KOPT-K1 (cell line): Measurements from ENCODE around the gene HGFAC.

Experiments
- H3K27ac ChIP-seq: fragments of 200-600 bp; sonication (generic); 2 replicates; pipeline ENCODE4 v1.5.1; 2016; ENCODE audit warnings: antibody characterized with exemption, mild to moderate bottlenecking, low read depth, low read length; ENCODE audit not compliant: poor library complexity, severe bottlenecking
- H3K36me3 ChIP-seq: fragments of 200-600 bp; sonication (generic); 2 replicates; pipeline ENCODE4 v1.5.1; 2017; ENCODE audit warnings: antibody characterized with exemption, mild to moderate bottlenecking, low read length, moderate library complexity; ENCODE audit not compliant: insufficient read depth
- H3K9me3 ChIP-seq: fragments of 200-600 bp; sonication (generic); 2 replicates; pipeline ENCODE4 v1.5.1; 2017; ENCODE audit warnings: antibody characterized with exemption, low read length, mild to moderate bottlenecking; ENCODE audit not compliant: insufficient read depth, poor library complexity, severe bottlenecking

The HGFAC gene

DNA sequence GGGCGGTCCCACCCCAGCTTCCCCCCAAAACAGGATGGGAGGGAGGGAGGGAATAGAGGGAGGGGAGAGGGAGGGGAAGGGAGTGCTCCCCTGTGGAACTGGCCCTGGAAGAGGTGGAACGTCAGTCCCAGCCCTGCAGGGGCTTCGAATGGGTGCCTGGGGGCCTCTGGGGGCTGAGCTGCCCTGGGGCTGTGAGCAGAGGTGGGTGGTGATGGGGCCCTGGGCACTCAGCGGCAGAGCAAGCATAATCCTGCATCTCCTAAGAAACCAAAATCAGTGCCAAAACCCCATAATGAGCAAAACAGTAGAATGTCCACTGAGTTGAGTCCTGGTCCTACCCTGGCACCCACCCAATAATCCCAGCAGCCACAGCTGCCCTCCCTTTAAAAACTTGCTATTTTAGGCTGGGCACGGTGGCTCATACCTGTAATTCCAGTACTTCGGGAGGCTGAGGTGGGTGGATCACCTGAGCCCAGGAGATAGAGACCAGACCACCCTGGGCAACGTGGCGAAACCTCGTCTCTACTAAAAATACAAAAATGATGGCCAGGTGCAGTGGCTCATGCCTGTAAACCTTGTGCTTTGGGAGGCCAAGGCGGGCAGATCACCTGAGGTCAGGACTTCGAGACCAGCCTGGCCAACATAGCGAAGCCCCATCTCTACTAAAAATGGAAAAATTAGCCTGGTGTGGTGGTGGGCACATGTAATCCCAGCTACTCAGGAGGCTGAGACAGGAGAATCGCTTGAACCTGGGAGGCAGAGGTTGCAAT is 32.4 kb downstream of the HGFAC start:
- H3K36me3 ChIP-seq: no peaks in the 10 kb centered on the region
- no peaks in the 10 kb centered on the region for H3K9me3 ChIP-seq
- H3K27ac ChIP-seq: no peak overlapping the region

DNA sequence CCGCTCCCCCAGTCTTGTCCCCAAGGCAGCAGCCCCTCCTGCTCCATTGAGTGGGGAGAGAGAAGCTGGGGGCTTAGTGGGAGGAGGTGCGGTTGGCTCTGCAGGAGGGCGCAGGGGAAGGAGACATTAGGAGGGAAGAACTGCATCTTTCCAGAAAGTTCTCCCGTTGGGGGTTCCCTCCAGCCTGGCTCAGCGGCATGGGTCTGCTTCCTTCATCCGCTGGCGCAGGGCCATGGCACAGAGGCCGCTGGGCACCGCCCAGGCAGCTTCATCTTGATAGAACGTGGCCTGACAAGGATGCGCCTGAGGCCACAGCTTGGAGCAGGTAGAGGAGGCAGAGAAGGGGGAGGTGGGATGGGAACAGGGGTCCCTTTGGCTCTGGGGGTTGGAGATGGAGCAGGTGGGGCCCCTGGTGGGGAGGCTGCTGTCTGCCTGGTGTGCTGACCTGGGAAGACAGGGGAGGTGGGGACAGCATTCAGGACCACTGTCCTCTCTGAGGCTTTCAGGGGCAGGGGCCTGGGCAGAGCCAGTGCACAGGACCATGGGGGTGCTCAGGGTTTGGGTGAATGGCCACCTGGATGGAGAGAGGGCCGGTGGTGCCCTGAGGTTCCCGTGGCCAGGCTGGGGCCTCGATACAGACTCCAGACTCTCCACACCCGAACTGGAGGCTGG is 33.4 kb downstream of the HGFAC start:
- Histone ChIP-seq H3K9me3 (no peaks in the 10 kb centered on the region), H3K36me3 (no peaks in the 10 kb centered on the region), H3K27ac (no peak overlapping the region)

DNA sequence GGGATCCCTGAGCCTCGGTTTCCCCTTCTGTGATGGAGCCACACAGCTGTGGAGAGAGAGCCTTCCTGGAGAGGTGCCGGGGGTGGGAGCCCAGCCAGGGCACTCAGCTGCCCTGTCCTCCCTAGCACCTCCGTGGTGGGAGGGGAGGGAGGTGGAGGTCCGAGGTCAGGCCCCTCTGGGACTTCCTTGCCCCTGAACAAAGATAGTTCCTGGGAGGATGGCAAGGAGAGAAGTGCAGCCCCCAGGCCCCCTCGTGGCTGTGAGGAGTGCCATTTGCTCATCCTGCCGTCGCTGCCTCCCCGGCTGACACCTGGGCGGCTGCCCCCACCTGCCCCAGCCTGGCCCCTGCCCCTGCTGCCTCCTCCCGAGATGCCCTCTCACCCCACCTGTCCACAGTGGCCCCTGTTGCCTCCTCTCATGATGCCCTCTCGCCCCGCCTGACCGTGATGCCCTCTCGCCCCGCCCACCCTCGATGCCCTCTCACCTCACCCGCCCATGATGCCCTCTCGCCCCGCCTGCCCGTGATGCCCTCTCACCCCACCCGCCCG is 34.0 kb downstream of the HGFAC start:
- Histone ChIP-seq H3K9me3 (no peaks in the 10 kb centered on the region), H3K27ac (no peak overlapping the region)

DNA sequence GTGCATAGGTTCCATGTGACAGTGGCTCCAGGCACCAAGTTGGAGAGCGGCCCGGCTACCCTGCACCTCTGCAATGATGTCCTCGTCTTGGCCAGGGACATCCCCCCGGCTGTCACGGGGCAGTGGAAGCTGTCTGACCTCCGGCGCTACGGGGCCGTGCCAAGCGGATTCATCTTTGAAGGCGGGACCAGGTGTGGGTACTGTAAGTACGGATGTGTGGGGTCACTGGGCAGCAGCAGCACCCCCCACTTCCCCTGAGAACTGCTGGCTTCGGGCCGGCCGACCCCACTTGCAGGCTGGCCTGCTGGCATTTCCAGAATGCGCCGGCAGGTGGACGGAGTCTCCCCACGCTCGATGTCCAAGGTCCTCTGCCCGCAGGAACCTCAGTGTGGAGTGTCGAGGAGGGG is 34.6 kb downstream of the HGFAC start:
- no peaks in the 10 kb centered on the region for H3K9me3 ChIP-seq
- no peaks in the 10 kb centered on the region for H3K36me3 ChIP-seq
- no peak overlapping the region for H3K27ac ChIP-seq

More for the DNA sequence above, 34.0 kb downstream of the HGFAC start:
- H3K36me3 ChIP-seq: no peaks in the 10 kb centered on the region

DNA sequence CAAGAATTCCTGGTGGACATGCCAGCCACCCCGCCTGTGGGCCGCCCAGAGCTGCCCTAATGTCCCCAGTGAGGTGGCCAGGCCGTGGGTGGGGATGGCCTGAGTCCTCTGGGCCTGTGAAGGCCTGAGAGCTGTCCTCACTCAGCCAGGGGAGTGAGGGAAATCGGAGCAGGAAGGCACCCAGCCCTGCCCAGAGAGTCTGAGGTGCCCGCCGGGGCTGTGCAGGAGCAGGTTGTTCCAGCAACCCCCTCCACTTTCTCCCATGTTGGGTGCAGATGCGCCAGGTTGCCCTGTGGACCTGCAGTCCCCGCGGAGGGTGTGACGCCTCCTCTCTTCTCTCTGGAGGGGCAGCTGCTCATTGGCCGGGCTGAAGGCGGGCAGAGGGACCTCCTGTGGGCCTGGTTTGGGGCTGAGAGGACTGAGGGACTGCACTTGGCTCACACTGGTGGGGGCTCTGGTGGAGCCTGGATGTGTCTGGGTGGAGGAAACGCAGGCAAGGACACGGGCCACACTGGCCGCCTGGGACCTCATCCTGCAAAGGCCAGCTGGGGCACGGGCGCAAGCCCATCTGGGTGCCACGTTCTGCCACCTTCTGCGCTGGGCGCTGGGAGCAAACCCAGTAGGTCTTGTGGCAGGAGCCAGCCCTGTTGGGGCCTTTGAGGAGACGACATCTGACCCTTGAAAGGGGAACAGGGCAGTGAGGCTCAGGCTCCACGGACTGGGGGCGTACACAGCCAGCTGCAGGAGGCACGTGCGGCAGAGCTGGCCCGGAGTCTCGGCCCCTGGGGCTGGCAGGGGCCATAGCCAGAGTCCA is 35.4 kb downstream of the HGFAC start:
- H3K36me3 ChIP-seq: no peaks in the 10 kb centered on the region
- no peaks in the 10 kb centered on the region for H3K9me3 ChIP-seq
- H3K27ac ChIP-seq: no peak overlapping the region

DNA sequence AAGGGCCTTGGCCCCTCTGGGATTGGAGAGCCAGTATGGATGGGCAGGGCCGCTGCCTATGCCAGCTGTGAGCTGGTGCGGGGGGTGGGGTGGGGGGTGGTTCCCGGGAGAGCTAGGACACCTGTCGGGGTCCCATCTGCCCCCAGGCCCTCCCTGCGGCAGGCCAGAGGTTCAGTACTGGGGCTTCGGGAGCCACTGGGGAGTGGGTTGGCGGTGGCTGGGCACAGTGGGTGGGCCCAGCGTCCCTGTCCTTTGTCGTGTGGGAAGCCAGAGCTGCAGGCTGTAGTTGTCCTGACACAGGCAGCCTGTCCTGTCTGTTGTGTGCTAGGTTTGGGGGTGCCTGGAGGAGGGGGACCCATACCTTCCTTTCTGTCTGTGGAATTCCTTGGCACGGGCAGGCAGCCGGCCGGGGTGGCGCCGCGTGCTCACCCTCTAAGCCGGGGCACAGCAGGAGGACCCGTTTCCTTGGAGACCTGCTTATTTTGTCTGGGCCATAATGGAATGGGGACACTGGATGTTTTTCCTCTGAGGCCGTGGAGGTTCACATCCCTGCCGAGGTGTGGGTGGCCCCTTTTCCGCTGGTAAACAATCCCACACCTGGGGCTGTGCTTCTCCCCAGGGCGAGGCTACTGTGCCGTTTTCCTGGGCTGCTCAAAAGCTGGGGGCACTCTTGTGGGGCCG is 36.1 kb downstream of the HGFAC start:
- Histone ChIP-seq H3K9me3 (no peaks in the 10 kb centered on the region), H3K36me3 (no peaks in the 10 kb centered on the region), H3K27ac (no peak overlapping the region)

DNA sequence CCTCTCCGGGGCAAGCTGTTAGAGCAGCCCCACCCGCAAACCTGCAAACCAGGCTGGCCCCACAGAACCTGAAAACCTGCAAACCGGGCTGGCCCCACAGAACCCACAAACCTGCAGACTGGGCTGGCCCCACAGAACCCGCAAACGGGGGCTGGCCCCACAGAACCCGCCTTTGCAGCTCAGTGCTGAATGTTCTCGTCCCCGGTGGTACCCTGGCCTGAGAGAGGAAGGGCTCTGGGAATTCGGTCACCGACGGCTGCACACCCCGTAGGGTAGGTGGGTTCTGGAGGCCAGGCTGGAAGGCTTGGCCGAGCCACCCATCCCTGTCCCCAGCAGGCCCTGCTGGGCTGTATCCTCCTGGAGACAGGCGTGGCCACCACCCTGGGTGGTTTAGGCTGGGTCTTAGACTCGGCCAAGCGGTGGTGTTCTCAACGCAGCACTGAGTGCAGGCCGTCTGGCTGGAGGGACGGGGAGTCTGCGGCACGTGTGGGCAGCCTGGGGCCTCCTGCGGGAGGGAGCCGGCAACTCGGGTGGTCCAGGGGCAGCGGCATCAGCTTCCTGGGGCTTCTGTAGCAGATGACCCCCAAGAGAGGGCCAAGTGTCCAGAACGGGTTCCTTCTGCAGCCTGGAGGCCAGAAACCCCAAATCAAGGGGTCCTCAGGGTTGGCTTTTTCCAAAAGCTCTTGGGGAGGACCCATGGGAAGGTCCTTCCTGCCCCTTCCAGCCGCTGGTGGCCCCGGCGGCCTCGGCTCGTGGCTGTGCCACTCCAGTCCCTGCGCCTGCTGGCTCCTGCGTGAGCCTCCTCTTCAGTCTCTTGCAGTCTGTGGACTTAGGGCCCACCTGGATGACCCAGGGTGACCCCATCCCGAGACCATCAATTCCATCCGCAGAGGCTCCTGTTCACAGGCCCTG is 36.9 kb downstream of the HGFAC start:
- Histone ChIP-seq H3K27ac (no peak overlapping the region), H3K9me3 (no peaks in the 10 kb centered on the region), H3K36me3 (no peaks in the 10 kb centered on the region)

DNA sequence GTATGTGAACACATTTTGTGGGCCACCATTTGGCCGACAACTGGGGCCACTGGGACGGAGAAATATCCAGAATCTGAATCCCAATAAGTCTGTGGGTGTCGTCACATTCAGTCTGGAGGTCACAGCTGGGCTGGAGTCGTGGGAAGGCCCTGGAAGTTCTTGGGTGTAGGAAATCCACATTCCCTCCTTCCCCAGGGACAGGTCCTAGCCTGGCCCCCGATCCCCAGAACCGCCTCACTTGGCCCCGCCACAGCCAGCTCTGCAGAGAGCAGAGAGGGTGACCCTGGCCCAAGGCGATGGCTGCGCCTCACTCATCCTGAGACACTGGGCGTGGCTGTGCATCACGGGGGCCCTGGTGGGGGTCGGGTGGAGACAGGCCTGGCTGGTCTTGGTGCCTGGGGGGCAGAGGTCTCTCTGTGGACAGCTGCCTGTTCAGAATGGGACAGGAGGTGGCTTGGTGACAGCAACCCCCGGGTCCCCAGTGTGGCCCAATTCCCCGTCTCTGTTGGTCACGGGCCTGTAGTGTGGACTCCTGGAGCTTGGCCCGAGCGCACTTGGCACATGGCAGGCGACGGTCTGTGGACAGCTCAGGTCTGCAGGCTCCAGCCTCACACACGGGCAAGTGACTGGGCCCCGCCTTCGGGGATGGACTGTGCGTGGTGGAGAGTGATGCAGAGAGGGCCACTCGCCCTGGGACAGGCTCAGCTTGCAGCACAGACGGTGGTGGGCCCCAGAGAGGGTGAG is 37.8 kb downstream of the HGFAC start:
- no peaks in the 10 kb centered on the region for H3K36me3 ChIP-seq
- H3K27ac ChIP-seq: no peak overlapping the region
- no peaks in the 10 kb centered on the region for H3K9me3 ChIP-seq

DNA sequence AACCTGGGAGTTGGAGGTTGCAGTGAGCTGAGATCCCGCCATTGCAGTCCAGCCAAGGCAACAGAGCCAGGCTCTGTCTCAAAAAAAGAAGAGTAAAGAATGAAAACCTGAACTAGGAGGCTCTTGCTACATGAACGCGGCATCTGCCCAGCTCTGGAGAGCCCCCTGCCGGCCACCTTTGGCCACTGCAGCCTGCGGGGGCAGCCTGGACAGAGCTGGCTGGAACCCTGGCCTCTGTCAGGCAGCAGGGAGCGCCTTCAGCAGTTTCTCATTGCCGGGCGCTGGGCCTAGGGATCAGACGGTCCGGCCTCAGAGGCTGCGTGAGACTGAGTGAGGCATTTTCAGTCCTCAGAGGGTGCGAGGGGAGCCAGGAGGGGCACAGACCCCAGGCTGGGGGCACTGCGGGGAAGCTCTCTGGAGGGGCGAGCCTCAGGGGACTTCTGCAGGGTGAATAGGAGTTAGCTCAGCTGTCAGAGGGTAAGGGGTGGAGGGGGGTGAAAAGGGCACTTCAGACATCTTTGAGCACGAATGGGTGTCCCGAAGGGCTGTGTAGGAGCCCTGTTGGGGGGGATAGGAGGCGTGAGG is 38.9 kb downstream of the HGFAC start:
- H3K9me3 ChIP-seq: no peaks in the 10 kb centered on the region
- no peak overlapping the region for H3K27ac ChIP-seq
- no peaks in the 10 kb centered on the region for H3K36me3 ChIP-seq

DNA sequence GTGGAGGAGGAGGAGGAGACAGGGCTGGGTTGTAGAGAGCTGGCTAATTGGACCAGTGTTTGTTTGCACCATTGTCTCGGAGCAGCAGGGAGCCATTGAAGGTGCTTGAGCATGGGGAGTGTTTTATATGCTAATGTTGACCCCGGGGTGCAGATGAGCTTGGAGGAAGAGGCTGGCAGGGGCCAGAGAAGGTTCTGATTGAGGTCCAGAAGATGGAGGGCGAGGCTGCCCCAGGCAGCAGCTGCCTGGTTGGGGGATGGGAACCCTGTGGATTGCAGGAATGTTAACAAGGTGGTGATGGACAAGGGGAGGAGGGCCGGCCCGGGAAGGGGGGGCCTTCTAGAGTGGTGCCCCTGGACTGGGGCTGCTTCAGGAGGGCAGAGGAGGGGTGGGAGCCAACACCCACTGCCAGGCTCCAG is 39.4 kb downstream of the HGFAC start:
- Histone ChIP-seq H3K27ac (no peak overlapping the region), H3K36me3 (no peaks in the 10 kb centered on the region), H3K9me3 (no peaks in the 10 kb centered on the region)

DNA sequence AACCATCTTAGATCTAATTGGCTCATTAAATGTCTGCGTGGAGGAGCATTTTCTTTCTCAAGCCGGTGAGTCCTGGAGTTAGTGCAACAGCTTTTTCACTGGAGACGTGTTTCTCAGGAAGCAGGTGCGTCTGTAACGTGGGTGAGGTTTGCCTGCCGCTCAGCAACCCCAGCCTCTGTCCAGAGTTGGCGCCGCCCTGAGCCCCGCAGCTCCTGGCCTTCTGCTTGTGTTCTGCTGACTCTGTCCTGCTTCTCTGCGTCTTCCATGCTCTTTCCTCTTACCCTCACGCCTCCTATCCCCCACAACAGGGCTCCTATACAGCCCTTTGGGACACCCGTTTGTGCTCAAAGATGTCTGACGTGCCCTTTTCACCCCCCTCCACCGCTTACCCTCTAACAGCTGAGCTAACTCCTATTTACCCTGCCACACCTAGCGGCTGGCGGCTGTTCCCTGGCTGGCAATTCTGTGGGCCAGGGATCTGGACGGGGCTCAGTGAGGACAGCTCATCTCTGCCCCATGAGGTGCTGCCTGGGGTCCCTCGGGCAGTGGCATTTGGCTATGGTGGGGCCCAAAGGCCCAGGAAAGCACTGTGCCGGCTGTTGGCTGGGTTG is 40.1 kb downstream of the HGFAC start:
- no peak overlapping the region for H3K27ac ChIP-seq
- H3K36me3 ChIP-seq: no peaks in the 10 kb centered on the region

DNA sequence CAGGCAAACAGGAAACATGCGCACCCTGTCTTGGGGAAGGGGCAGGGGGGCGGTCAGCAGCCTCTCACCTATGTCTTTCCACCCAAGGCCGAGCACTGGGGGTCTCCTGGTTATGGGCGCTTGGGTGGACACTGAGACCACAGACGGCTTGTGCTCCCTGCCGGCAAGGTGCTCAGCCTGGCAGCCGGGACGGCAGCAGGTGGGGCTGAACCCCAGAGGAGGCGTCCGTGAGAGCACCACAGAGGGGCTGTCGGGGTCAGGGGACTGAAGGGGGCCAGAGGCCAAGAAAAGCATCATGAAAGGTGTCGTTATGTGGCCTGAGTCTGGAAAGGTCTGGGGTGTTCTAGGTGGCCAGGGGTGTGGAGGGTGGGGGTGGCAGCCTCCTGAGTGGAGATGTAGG is 40.9 kb downstream of the HGFAC start:
- H3K9me3 ChIP-seq: no peaks in the 10 kb centered on the region
- no peaks in the 10 kb centered on the region for H3K36me3 ChIP-seq
- no peak overlapping the region for H3K27ac ChIP-seq

More for the DNA sequence above, 40.1 kb downstream of the HGFAC start:
- H3K9me3 ChIP-seq: no peaks in the 10 kb centered on the region

DNA sequence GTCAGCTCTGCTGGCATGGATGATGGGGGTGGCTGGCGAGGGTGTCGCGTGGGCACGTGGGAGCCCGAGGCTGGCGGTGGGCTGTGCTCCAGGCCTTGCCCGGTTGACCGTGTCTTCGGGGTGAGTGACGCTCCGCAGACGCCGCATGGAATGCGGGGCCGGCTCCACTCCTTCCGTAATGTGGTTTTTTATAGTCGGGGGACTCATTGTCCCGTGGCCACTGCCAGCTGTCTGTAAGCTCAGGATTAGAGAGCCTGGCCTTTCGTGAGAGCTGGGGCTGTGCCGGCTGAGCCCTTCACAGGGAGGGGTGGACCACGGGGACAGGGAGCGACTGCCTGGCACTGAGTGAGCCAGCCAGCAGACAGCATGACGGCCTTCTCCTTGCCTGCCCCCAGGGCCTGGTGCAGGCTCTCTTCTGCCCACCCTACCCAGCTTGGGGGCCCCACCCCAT is 41.7 kb downstream of the HGFAC start:
- H3K27ac ChIP-seq: no peak overlapping the region
- H3K36me3 ChIP-seq: no peaks in the 10 kb centered on the region

More for the DNA sequence above, 41.7 kb downstream of the HGFAC start:
- no peaks in the 10 kb centered on the region for H3K9me3 ChIP-seq
